Activated CD8-positive, alpha-beta memory T cell treated with anti-CD3 and anti-CD28 coated beads for 24 hours (primary cell): ENCODE measurements around the gene FAM53B.
"Not testable (repeated sequence)": the region's sequence is repeated elsewhere in the genome, so short reads cannot be mapped to it uniquely, and the experiment has no call there.

ENCODE experiments used
- DNase-seq: peaks from one replicate; pipeline ENCODE4 v3.0.0-alpha.2; 2020

FAM53B gene, protein sequence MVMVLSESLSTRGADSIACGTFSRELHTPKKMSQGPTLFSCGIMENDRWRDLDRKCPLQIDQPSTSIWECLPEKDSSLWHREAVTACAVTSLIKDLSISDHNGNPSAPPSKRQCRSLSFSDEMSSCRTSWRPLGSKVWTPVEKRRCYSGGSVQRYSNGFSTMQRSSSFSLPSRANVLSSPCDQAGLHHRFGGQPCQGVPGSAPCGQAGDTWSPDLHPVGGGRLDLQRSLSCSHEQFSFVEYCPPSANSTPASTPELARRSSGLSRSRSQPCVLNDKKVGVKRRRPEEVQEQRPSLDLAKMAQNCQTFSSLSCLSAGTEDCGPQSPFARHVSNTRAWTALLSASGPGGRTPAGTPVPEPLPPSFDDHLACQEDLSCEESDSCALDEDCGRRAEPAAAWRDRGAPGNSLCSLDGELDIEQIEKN

DNA sequence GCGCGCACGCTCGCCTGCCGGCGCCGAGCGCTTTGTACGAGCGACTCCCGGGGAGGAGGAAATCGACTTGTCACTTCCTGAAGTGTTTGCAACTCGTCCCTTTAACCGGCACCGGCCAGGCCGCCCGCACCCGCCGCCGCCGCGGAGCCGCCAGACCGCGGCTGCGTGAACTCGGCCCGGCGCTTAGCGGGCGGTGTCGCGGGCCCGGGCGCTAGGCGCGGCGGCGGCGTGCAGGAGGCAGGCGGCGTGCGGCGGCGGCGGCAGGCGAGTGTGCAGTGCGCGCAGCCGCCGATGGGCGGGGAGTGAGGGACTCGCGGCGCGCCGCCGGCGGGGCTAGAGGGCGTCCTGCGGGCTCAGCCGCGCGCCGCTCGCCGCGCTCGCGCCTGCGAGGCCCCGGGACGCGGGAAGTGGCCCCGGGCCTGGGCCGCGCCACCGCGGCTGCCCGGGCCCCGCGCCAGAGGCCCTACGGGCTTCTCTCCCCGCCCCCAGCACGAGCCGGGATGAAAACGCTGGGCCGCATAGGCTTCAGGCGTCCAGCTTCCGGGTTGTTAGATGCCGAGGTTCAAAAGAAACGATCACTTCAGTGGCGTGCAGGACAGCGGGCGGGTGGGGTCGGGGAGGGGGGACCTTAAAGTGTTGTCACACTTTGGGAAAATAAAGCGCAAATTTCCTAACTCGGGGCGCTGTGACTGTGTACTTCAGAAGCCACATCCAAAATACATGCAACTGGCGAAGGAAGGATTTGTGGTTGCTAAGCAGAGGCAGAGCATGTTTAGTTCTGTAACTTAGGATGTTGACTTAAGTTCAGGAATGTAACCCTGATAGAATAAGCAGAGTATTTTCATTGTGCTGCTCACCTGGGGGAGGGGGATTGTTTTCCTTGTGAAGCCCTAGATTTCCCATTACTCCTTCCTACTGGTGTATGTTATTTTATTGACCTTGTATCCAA lies at the start of gene FAM53B:
FAM53B (minus strand) TSS at position 277 of the 949 bp plus-strand sequence. CDS start 37,665 bp downstream, outside the sequence.
- DNase-seq: peak; percentile 88

DNA sequence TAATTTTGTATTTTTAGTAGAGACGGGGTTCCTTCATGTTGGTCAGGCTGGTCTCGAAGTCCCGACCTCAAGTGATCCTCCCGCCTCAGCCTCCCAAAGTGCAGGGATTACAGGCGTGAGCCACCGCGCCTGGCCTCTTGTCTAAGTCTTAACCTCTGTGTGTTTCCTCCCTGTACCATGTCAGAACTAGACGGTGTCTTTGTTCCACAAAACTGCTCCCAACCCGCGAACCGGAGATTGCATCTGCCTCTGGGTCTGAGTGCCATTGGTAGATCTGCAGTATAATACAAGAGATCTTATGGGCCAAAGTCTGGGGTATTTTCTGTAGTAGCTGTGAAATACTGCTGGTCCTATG lies 48.8 kb upstream of the FAM53B start:
- no peak for DNase-seq

DNA sequence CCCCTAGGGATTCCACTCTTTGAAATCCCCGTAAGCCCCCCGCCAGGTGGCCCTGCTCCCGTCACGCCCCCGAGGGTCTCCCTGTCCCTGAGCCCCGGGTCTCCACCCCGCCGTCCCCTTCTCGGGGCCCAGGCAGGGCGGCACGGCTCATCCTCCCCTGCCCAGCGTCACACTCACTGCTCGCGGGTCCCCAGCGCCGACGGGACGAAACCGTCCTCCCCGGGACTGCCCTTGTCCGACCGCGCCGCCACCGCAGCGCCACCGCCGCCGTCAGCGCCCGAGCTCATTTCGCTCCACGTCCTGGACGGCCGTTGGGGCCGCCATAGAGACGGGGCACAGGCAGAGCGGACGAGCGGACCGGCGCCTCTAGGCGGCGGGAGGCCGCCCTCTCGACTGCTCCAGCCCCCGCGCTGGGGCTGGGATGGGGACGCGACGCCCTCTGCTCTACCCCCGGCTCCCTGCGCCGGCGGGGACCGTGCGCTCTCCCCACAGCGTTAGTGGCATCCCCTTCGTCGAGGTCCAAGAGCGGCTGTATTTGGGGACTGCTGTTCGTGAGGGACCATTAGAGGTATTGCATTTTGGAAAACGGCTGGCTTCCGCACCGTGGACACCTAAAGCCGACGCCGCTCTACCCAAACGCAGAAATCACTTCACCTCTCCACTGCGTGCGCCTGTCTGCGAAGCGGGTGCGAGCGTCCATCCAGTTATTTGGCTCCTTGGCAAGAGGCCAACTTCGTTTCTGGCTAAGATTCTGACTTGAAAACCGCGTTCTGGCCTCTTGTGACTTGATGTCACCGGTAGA lies 47.6 kb upstream of the FAM53B start, which contains the start of gene EEF1AKMT2:
EEF1AKMT2 (minus strand) TSS at position 341 of the 802 bp plus-strand sequence; CDS start at position 287, 54 bp downstream.
- DNase-seq: peak; percentile 94

DNA sequence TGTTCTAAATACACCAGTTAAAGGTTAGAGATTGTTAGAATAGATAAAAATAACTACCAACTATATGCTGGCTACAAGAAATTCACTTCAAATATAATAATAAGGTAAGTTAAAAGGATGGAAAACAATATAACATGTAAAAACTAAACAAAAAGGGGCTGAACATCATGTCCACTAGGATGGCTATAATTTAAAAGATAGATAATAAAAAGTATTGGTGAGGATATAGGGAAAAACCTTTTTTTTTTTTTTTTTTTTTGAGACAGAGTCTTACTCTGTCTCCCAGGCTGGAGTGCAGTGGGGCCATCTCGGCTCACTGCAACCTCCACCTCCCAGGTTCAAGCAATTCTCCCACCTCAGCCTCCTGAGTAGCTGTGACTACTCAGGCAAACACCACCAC lies 38.7 kb upstream of the FAM53B start:
- not testable (repeated sequence) for DNase-seq

DNA sequence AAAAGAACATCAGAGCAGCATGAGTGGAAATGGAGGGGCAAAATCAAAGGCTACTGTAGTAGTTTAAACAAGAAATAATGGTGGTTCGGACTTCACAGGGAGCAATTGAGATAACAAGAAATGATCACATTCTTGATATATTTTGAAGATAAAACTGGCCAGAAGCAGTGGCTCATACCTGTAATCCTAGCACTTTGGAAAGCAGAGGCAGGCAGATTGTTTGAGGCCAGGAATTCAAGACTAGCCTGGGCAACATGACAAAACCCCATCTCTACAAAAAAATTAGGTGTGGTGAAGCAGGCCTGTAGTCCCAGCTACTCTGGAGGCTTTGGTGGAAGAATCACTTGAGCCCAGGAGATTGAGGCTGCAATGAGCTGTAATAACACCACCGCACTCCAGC lies 24.6 kb upstream of the FAM53B start:
- no peak for DNase-seq

DNA sequence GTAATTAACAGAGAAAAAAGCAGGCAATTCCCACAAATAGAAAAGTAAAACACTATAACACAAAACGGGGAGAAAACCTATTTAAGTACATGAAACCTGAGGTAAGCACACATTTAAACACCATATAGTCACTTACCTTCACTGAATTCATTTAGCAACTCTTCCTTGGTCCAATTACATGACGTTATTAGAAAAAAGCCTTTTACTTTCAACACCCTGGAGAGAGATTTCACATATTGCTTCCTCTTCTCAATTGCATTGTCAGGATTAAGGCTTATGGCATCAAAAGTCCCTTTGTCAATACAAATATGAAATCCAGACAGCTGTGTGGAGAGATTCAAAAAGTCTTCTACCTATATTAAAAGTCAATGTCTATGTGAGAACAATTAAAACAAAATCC lies 21.1 kb upstream of the FAM53B start:
- no peak for DNase-seq

DNA sequence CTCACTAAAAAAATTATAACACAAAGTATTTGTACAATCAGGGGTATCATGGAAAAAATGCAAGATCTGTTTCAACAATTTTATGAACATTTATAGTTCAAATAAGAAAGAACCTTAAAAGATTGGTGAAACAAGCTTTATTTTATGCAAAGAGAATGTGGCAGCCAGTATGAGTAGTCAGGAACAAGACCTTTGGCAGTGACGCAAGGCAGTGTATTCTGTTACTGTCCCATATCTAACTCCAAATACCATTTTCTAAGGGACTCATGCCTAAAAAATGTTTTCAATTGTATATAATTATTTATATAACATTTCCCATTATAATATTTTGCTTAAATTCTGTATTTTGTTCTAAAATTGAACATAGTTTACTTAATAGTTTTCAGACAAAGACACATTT lies 19.1 kb upstream of the FAM53B start:
- no peak for DNase-seq

DNA sequence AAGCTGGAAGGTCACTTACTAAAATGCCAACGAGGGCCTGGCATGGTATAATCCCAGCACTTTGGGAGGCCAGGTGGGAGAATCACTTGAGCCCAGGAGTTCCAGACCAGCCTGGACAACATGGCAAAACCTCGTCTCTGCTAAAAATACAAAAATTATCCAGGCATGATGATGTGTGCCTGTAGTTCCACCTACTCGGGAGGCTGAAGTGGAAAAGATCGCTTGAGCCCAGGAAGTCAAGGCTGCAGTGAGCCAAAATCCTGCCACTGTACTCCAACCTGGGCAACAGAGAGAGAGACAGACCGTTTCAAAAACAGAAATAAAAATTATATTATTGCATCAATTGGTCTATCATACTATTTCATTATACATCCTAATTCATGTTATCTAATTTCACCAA lies 18.1 kb upstream of the FAM53B start:
- DNase-seq: no peak

DNA sequence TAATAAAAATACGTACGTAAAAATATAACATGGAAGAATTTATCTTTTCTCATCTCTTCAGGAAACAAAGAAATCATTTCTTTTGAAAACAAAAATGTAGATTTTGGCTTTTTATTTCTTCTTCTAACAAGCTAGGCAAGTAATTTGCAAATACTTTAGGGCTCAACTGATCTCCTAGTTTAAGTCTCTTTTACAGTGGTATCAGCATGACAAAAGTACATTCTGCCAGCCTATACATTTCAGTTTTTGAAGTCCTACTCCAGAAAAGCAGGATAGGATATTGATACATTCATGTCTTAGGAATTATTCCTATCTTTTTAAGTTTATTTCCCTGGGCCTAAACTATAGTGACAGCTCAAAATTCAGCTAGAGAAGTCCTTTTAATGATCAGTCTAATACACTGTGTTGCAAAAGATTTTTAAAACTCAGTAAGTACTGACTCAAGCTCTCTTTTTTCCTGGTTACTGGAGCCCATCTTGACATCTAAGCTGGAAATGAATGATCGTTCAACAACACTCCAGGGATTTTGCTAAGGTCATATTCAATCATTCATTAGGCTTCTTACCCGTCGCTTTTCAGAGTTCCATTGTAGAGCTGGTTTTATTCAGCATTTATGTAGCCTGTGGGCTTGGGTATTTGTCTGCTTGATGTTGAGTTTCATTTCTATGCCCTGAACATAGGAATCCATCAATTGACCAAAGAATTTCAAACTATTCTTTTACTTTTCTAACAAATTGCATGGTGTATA lies 12.2 kb upstream of the FAM53B start:
- no peak for DNase-seq

DNA sequence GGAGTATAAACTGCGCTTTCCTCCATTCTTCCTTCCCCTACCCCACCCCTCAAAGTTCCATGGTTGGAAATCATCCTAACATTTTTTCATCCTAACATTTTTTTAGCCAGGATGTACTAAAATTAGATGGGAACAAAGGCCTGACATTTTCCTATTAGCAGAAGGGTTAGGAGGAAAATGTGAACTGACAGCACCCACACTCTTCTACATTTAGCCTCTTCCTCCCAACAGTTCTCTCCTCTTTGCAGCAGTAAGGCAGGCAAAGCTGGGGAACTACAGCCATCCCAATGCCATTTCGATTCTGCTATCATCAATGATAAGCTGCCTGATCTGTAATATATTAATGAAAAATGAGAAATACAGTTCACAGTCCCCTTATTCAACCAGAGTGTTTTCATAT lies 11.4 kb upstream of the FAM53B start:
- DNase-seq: no peak

DNA sequence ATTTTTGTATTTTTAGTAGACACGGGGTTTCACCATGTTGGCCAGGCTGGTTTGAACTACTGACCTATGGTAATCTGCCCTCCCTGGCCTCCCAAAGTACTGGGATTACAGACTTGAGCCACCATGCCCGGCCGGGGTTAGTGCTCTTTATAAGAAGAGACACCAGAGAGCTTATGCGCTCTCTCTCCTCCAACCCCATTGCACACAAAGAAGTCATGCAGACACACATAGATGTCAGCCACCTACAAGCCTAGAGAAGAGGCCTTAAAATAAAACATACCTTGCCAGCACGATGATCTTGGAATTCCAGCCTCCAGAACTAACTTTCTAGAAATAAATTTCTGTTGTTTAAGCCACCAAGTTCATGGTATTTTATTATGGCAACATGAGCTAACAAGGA lies 10.0 kb upstream of the FAM53B start:
- DNase-seq: no peak

DNA sequence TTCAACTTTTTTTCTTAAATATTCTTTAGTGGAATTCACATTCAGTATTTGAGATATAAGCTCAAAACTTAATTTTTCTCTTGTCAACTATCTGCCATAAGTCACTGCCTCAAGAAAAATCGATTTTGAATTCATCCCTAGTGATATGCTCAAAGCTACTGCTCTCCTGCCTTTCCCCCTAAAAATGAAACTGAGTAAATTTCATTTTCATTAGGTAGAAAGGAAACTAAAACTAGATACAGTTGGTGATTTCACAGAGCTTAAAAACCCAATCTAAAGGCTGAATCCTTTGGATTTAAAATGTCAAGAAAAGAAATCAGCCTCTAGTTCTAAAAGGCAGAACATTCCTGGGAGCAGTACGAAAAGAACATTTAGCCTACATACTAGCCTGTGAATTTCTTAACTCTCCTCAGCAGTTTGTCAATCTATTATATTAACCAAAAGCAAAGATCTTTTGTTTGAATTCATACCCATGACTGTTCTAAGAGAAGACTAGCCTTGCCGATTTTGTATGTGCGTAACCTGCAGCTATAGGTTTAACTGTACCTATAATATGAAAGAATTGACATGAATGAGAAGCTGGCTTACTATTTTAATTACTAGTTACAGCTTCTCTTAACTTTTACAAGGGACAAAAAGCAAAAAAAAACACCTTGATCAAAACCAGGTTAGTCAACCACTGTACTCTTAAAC lies 4.9 kb upstream of the FAM53B start:
- no peak for DNase-seq

DNA sequence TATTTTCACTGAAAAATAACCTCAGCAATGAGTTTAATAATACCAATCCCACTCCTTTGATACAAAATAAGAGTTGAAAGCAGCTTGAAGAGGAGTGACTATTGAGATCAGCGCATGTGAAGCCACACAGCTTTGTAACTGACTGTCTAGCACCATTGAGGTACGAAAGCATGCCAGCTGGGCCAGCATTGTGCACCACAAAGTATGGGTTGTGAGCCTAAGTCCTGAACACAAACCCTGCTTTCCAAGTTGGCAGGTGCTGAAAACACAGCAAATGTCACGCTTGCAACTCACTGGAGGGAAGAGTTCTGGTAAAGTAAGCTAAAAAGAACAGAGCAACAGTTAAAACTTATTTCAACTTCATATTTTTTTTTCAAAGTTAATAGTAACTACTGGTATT lies 4.0 kb upstream of the FAM53B start:
- DNase-seq: no peak

DNA sequence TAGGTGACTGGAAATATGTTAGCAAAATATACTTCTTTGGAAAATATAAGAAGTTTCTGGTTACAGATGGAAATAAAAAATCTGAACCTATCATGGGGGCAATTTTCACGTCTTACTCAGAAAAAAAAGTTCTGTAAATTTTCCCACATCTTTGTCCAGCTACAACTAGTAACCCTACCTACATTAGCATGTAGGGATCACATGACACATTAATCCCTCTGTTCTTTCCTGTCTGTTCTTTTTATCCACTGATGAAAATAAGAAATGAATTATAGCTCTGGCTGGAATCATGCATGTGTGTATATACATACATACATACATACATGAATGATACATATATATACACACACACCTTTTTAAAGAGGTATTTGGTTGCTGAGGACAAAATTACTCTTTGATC lies 3.6 kb upstream of the FAM53B start:
- DNase-seq: no peak

DNA sequence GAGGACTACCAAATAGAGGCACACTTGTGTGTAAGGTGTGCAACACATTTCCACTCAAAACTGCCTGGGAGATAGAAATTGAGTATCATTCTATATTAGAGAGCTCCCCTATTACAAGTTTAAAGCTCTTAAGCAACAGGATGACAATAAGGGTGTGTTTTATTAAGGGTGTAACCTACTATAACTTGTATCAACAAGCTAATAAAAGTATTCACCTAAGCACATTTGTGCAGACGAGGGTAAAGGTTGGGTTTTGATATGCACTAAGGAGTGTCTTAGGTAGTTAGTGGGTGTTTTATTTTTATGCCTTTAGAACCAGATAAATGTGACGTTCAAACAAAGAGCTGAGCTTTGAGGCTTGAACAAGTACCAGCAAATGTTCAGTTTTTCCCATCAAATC lies 2.8 kb upstream of the FAM53B start:
- DNase-seq: no peak

DNA sequence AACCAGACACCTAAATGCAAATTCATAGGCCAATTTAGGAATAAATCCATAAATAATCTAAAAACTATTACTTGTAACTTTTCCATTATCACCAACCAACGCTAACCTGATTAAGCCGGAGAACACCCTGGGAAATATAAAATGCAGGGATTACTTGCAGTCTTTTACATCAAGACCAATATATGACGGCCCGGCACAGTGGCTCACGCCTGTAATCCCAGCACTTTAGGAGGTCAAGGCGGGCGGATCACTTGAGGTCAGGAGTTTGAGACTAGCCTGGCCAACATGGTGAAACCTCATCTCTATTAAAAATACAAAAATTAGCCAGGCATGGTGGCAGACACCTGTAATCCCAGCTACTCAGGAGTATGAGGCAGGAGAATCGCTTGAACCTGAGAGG lies 2.3 kb upstream of the FAM53B start:
- DNase-seq: not testable (repeated sequence)

DNA sequence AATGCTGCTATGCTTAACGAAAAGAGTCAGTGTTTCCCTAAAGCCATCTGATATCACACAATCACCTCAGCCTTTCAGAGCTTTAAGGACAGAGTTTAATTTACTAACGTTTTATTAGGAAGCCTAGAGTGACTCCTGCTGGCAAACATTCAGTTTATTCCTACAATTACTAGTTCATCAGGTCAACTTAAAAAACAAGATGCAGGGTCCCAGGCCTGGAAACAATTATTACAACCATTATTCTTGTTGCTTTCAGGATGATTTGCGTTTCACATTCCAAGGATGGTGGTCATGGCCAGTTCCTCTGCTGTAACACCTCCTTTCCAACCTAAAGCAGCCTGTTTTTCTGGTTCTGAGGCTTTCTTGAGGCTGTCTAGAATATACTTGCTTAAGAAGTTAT lies 1.5 kb upstream of the FAM53B start:
- DNase-seq: no peak

DNA sequence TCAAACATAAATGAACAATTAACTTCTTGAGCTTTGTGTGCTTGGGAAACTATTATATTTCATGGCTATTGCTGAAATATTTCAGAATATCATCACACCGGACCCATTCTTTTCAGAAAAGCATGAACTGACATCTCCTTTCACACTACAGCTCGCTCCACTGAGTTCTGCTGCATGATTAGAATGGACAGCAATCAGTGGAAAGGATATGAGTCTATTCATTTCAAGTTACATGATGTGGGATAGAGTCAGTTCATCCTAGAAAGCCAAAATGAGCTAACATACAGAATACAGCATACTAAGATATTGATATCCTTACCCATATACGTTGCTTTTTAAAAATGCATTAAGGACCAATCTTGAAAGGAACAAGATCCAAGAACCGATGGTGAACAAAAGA lies 1.1 kb upstream of the FAM53B start:
- DNase-seq: no peak

DNA sequence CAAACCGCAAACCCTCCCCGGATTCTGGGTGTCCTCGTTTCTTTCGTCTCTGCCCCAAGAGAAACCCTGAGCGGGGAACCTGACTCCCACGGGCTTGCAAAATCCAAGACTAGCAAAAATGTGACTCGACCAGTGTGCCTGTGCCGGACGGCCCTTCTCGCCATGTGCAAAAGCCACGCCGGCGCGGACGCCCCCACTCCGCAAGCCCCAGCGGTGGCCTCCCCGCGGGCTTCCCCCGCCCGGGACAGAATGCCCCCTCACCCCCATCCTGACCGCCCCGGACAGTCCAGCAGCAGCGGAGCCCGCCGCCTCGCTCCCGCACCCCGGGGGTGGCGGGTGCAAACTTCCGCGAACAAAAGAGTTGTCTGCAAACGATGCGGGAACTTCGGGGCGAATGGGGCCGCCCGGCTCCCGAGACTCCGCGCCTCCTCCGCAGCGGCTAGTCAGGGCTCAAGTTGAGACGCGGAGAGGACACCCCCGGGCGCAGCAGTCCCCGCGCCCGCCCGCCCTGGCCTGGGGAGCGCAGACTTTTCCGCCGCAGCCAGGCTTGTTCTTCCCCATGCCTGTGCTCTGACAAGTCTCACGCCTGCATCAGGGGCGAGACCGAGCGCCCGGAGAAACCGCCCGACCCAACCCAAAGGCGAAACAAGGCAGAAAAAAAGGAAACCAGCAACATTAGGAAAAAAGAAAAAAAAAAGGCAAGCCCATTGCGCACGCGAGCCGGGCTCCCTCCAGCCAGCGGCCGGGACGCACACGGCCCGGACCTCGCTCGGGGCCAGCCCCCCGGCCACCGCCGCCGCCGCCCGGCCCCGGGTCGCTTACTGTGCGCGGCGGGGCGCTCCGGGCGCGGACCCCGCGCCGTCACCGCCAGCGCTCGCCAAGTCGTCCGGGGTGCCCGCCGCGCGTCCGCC lies 732 bp downstream of the FAM53B start:
- DNase-seq: peak; percentile 79

DNA sequence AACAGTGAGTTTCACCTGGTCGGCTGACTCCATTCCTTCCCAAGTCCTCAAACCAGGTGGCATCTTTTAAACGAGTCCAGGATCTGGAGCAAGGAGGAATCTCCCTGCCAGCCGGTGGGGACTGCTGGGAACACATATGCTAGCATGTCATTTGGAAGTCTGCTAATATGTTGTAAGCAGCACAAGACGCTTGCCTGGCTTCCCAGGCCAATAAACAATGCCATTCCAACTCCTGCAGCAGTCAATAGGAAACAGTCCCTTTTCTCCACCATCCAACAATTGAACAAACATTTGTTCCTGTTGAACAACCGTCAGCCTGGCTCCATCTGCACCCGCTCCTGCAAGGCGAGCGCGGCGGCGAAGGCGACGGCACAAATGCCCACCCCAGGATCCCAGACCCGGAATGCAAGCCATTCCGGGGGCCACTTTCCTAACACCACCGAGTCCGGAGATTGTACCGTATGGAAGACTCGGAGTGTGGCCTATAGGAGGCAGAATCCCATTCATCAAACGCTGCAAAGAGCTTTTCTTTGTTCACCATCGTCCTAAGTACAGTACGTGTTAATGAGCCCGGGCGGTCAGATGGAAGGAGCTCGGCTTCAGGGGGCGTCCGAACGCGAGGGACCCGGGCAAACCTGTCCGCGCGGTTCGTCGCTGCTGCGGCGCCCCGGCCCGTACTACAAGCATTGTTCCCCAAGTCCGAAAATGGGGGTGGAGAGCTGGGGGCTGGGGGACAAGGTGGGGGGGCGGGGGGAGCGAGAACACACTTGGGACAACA lies 1.6 kb downstream of the FAM53B start:
- peak; percentile 62 for DNase-seq
